BJ (cell line): ENCODE data around the gene MPHOSPH8. TPM values are rescaled to one million over a fixed set of nuclear protein-coding genes. Genes with fewer than 3 reads are reported as not detected.

Experiments
- CTCF ChIA-PET: fragments of 350-600 bp; formaldehyde crosslinking; extraction: SDS; loops from one replicate; lab custom pipeline; 2021; ENCODE audit warnings: antibody characterized with exemption, inconsistent platforms; lab: Yijun Ruan, JAX
- POLR2A ChIA-PET: fragments of 300-600 bp; sonication (Branson Sonifier 250); formaldehyde crosslinking; extraction: SDS; loops from one replicate; lab custom pipeline; 2021; ENCODE audit warnings: antibody characterized with exemption; lab: Charles Lee
- DNase-seq: peaks from one replicate; pipeline ENCODE4 v3.0.0-alpha.2; 2011; ENCODE audit warnings: low read depth
- H3K27me3 ChIP-seq: 2 replicates; pipeline ENCODE4 v1.6.0; 2011; ENCODE audit warnings: low read length; ENCODE audit not compliant: control insufficient read depth, insufficient read depth
- H3K36me3 ChIP-seq: 2 replicates; pipeline ENCODE4 v1.5.1; 2011; ENCODE audit warnings: low read length; ENCODE audit not compliant: control insufficient read depth, insufficient read depth
- H3K4me3 ChIP-seq: 2 replicates; pipeline ENCODE4 v1.5.1; 2011; ENCODE audit warnings: low read depth, mild to moderate bottlenecking, control low read depth, low read length
- CTCF ChIP-seq: IDR thresholded peaks from 2 replicates; pipeline ENCODE4 v1.5.1; 2011; ENCODE audit warnings: low read depth, mild to moderate bottlenecking, control low read depth, inconsistent platforms, low read length, moderate library complexity; ENCODE audit not compliant: insufficient read depth
- polyA plus RNA-seq: library from polyadenylated mRNA; depleted of rRNA; stranded (reverse); fragments of >200 nt; gene quantifications from 2 replicates; pipeline ENCODE4 v1.2.3, GENCODE V29; 2011

Gene MPHOSPH8
- polyA plus RNA-seq, 1 experiment: 12.3 TPM

- DNase-seq: no peak
- Histone ChIP-seq H3K4me3 (no peak overlapping the region), H3K27me3 (no peaks in the 10 kb centered on the region), H3K36me3 (no peaks in the 10 kb centered on the region)
- no peak for TF ChIP-seq CTCF
- CTCF ChIA-PET: interaction anchor here (1.1 to 1.7 kb wide), 2 partner anchors 10 to 360 kb away, joined by 3 to 6 read pairs; no protein-coding TSS in a partner anchor
- POLR2A ChIA-PET: no interaction called here
These were observed 35.9 kb upstream of the MPHOSPH8 start for GRCh38 chr13:19597523-19597922.

- ChIA-PET POLR2A (no interaction called here), CTCF (interaction anchor here (0.9 to 1.3 kb wide), 5 partner anchors 9 to 262 kb away, joined by 3 to 6 read pairs (median 3); no protein-coding TSS in a partner anchor)
- TF ChIP-seq CTCF: 0 out of 2 replicates have a peak, but pooled peaks have one; percentile 2
- DNase-seq: no peak
- Histone ChIP-seq H3K36me3 (no peaks in the 10 kb centered on the region), H3K27me3 (no peaks in the 10 kb centered on the region), H3K4me3 (peak overlapping the region; percentile 59)
These were observed 31.4 kb upstream of the MPHOSPH8 start for GRCh38 chr13:19601749-19602725.

- Histone ChIP-seq H3K27me3 (no peaks in the 10 kb centered on the region), H3K4me3 (no peak overlapping the region), H3K36me3 (no peaks in the 10 kb centered on the region)
- DNase-seq: no peak
- ChIA-PET POLR2A (no interaction called here), CTCF (interaction anchor here (1.1 to 2.6 kb wide), 2 partner anchors 14 to 20 kb away, joined by 4 to 12 read pairs; no protein-coding TSS in a partner anchor)
- no peak for TF ChIP-seq CTCF
These were observed 29.2 kb upstream of the MPHOSPH8 start for GRCh38 chr13:19604306-19604705.

- TF ChIP-seq CTCF: no peak
- H3K36me3 ChIP-seq: no peaks in the 10 kb centered on the region
- no peak overlapping the region for H3K4me3 ChIP-seq
- no peaks in the 10 kb centered on the region for H3K27me3 ChIP-seq
- ChIA-PET POLR2A (no interaction called here), CTCF (interaction anchor here (0.6 to 2.6 kb wide), 3 partner anchors 13 to 522 kb away, joined by 4 to 12 read pairs (median 4); no protein-coding TSS in a partner anchor)
- DNase-seq: no peak
These were observed 28.1 kb upstream of the MPHOSPH8 start for GRCh38 chr13:19605161-19605955.
